RWPE2 (cell line): ENCODE results near the gene MEOX1.
"Not testable (repeated sequence)": the region's sequence is repeated elsewhere in the genome, so short reads cannot be mapped to it uniquely, and the experiment has no call there.

Source experiments
- ATAC-seq: fragments of 200-7000 bp; cut with Tn5 transposase; 3 replicates; pipeline ENCODE4 v1.9.1; 2021; ENCODE audit warnings: low read depth
- DNase-seq: peaks from one replicate; pipeline ENCODE4 v3.0.0-alpha.2; 2020; ENCODE audit warnings: low spot score
- H3K27ac ChIP-seq: fragments of 450-650 bp; 2 replicates; pipeline ENCODE4 v1.5.1; 2017; ENCODE audit warnings: mild to moderate bottlenecking; ENCODE audit not compliant: poor library complexity, severe bottlenecking
- H3K27me3 ChIP-seq: fragments of 250-450 bp; sonication (Bioruptor Pico); 2 replicates; pipeline ENCODE4 v1.5.1; 2021; ENCODE audit warnings: mild to moderate bottlenecking, moderate library complexity; ENCODE audit not compliant: insufficient read depth, poor library complexity, severe bottlenecking
- H3K36me3 ChIP-seq: fragments of 250-450 bp; sonication (Bioruptor Pico); 2 replicates; pipeline ENCODE4 v1.5.1; 2020; ENCODE audit warnings: low read depth, mild to moderate bottlenecking, moderate library complexity
- H3K4me1 ChIP-seq: fragments of 250-450 bp; sonication (Bioruptor Pico); 2 replicates; pipeline ENCODE4 v1.5.1; 2021; ENCODE audit warnings: mild to moderate bottlenecking, moderate library complexity; ENCODE audit not compliant: insufficient read depth, poor library complexity, severe bottlenecking
- H3K4me3 ChIP-seq: fragments of 250-450 bp; sonication (Bioruptor Pico); 2 replicates; pipeline ENCODE4 v1.5.1; 2021; ENCODE audit warnings: mild to moderate bottlenecking, moderate library complexity; ENCODE audit not compliant: severe bottlenecking
- H3K9me3 ChIP-seq: fragments of 250-450 bp; sonication (Bioruptor Pico); 2 replicates; pipeline ENCODE4 v1.5.1; 2021; ENCODE audit warnings: mild to moderate bottlenecking, moderate library complexity; ENCODE audit not compliant: severe bottlenecking
- CTCF ChIP-seq: fragments of 450-650 bp; IDR thresholded peaks from one replicate; pipeline ENCODE4 v1.5.1; 2017; ENCODE audit warnings: mild to moderate bottlenecking, moderate library complexity; ENCODE audit not compliant: poor library complexity, severe bottlenecking

MEOX1 gene

GRCh38 chr17:43691317-43691693 lies 29.6 kb upstream of the MEOX1 start:
- TF ChIP-seq CTCF: no peak
- H3K36me3 ChIP-seq: no peaks in the 10 kb centered on the region
- H3K27me3 ChIP-seq: no peaks in the 10 kb centered on the region
- no peak overlapping the region for H3K4me3 ChIP-seq
- no peak overlapping the region for H3K27ac ChIP-seq
- no peak for DNase-seq
- no peaks in the 10 kb centered on the region for H3K9me3 ChIP-seq
- H3K4me1 ChIP-seq: no peaks in the 10 kb centered on the region
- ATAC-seq: no peak

- TF ChIP-seq CTCF: no peak
- no peaks in the 10 kb centered on the region for H3K36me3 ChIP-seq
- ATAC-seq: no peak
- no peak overlapping the region for H3K27ac ChIP-seq
- no peaks in the 10 kb centered on the region for H3K9me3 ChIP-seq
- DNase-seq: no peak
- no peaks in the 10 kb centered on the region for H3K4me1 ChIP-seq
- H3K27me3 ChIP-seq: no peaks in the 10 kb centered on the region
- no peak overlapping the region for H3K4me3 ChIP-seq
Observed at GRCh38 chr17:43690624-43691316, 29.0 kb upstream of the MEOX1 start.

GRCh38 chr17:43689814-43690213 lies 28.1 kb upstream of the MEOX1 start:
- no peaks in the 10 kb centered on the region for H3K4me1 ChIP-seq
- H3K27ac ChIP-seq: no peak overlapping the region
- DNase-seq (no peak), ATAC-seq (no peak)
- no peak overlapping the region for H3K4me3 ChIP-seq
- no peak for TF ChIP-seq CTCF
- no peaks in the 10 kb centered on the region for H3K9me3 ChIP-seq
- no peaks in the 10 kb centered on the region for H3K27me3 ChIP-seq
- no peaks in the 10 kb centered on the region for H3K36me3 ChIP-seq

GRCh38 chr17:43689131-43689530 lies 27.4 kb upstream of the MEOX1 start:
- TF ChIP-seq CTCF: no peak
- Histone ChIP-seq H3K27ac (no peak overlapping the region), H3K4me3 (no peak overlapping the region), H3K36me3 (no peaks in the 10 kb centered on the region), H3K4me1 (no peaks in the 10 kb centered on the region), H3K27me3 (no peaks in the 10 kb centered on the region), H3K9me3 (no peaks in the 10 kb centered on the region)
- DNase-seq: no peak
- no peak for ATAC-seq

- H3K4me3 ChIP-seq, DNase-seq, H3K27me3 ChIP-seq, ATAC-seq, H3K4me1 ChIP-seq, H3K36me3 ChIP-seq, H3K27ac ChIP-seq, H3K9me3 ChIP-seq: not testable (repeated sequence)
Observed at GRCh38 chr17:43686957-43687356, 25.2 kb upstream of the MEOX1 start.
